Activated CD8-positive, alpha-beta T cell treated with anti-CD3 and anti-CD28 coated beads for 36 hours (primary cell): ENCODE results near the gene TIGD1. TPM values are rescaled to one million over a fixed set of nuclear protein-coding genes. Genes with fewer than 3 reads are reported as not detected.

ENCODE experiments used
- ATAC-seq: fragments of 200-7000 bp; cut with Tn5 transposase; one replicate; pipeline ENCODE4 v1.10.0; 2021; ENCODE audit warnings: mild to moderate bottlenecking, moderate library complexity
- CTCF ChIA-PET: fragments of 350-600 bp; sonication (Branson Sonifier 250); formaldehyde crosslinking; loops from one replicate; lab custom pipeline; 2021; ENCODE audit warnings: antibody characterized with exemption; lab: Charles Lee
- POLR2A ChIA-PET: fragments of 350-600 bp; sonication (Branson Sonifier 250); formaldehyde crosslinking; loops from one replicate; lab custom pipeline; 2021; ENCODE audit warnings: antibody characterized with exemption; lab: Charles Lee
- DNase-seq: peaks from one replicate; pipeline ENCODE4 v3.0.0-alpha.2; 2020
- H3K27ac Mint-ChIP-seq: one replicate; pipeline ENCODE4 v1.8.0; 2021; ENCODE audit warnings: mild to moderate bottlenecking, mixed read lengths
- H3K27me3 Mint-ChIP-seq: one replicate; pipeline ENCODE4 v1.8.0; 2021; ENCODE audit warnings: mixed read lengths
- H3K36me3 Mint-ChIP-seq: one replicate; pipeline ENCODE4 v1.8.0; 2021; ENCODE audit warnings: low read depth, mixed read lengths
- H3K4me1 Mint-ChIP-seq: one replicate; pipeline ENCODE4 v1.8.0; 2021; ENCODE audit warnings: low read depth, mixed read lengths
- H3K4me3 Mint-ChIP-seq: one replicate; pipeline ENCODE4 v1.8.0; 2021; ENCODE audit warnings: mild to moderate bottlenecking, moderate library complexity, mixed read lengths
- H3K9me3 Mint-ChIP-seq: one replicate; pipeline ENCODE4 v1.8.0; 2021; ENCODE audit warnings: mixed read lengths
- CTCF ChIP-seq: fragments of 200-600 bp; IDR thresholded peaks from one replicate; pipeline ENCODE4 v1.8.0; 2022; ENCODE audit warnings: antibody characterized with exemption, mild to moderate bottlenecking
- intact Hi-C: fragments of 100-400 bp; cut with micrococcal nuclease; formaldehyde crosslinking; loops from one replicate; pipeline ENCODE4 v1.10.0; 2022
- total RNA-seq, 2 experiments: library from RNA; stranded (reverse); gene quantifications; one replicate each; pipeline ENCODE4 v1.2.3, GENCODE V29; 2021

Gene TIGD1
- total RNA-seq, 2 experiments from 2014 or later = 8.3 to 8.7 TPM

GRCh38 chr2:232519581-232520438 is 30.5 kb downstream of the TIGD1 start, which contains the start of gene PRSS56:
Gene PRSS56 (plus strand): TSS chr2:232520388. CDS start chr2:232520599, 211 bp downstream.
- no peaks in the 10 kb centered on the region for H3K36me3 Mint-ChIP-seq
- no peak within 1 kb of the TSS for H3K27ac Mint-ChIP-seq
- H3K27me3 Mint-ChIP-seq = peaks cover 36% of the 10 kb centered on the region
- H3K4me1 Mint-ChIP-seq = peaks cover 6% of the 10 kb centered on the region
- POLR2A ChIA-PET = no interaction called here
- no peak within 1 kb of the TSS for H3K4me3 Mint-ChIP-seq
- no peaks in the 10 kb centered on the region for H3K9me3 Mint-ChIP-seq
- ATAC-seq = no peak
- intact Hi-C loops = loop anchor here (5.0 kb wide), 1 partner anchor 73 kb away; no protein-coding TSS in a partner anchor
- no peak for DNase-seq
- CTCF ChIA-PET = interaction anchor here (0.9 to 1.9 kb wide), 4 partner anchors 11 to 80 kb away, joined by 3 to 7 read pairs (median 4); no protein-coding TSS in a partner anchor
- no peak for TF ChIP-seq CTCF

GRCh38 chr2:232518844-232519243 is 31.5 kb downstream of the TIGD1 start:
- peaks cover 5% of the 10 kb centered on the region for H3K4me1 Mint-ChIP-seq
- CTCF ChIA-PET = interaction anchor here (1.3 kb wide), 1 partner anchor 72 kb away, joined by 4 read pairs; no protein-coding TSS in a partner anchor
- no peak for DNase-seq
- H3K36me3 Mint-ChIP-seq = no peaks in the 10 kb centered on the region
- intact Hi-C loops = no loop called here
- ATAC-seq = no peak
- TF ChIP-seq CTCF = no peak
- no peak overlapping the region for H3K27ac Mint-ChIP-seq
- H3K27me3 Mint-ChIP-seq = peaks cover 30% of the 10 kb centered on the region
- H3K4me3 Mint-ChIP-seq = no peak overlapping the region
- H3K9me3 Mint-ChIP-seq = no peaks in the 10 kb centered on the region
- POLR2A ChIA-PET = no interaction called here

GRCh38 chr2:232516551-232516950 is 33.8 kb downstream of the TIGD1 start:
- no peak for DNase-seq
- Mint-ChIP-seq H3K4me3 (no peak overlapping the region), H3K9me3 (no peaks in the 10 kb centered on the region), H3K36me3 (no peaks in the 10 kb centered on the region), H3K4me1 (peaks cover 2% of the 10 kb centered on the region), H3K27ac (no peak overlapping the region), H3K27me3 (peaks cover 20% of the 10 kb centered on the region)
- intact Hi-C loops = no loop called here
- CTCF ChIA-PET = interaction anchor here (1.3 kb wide), 1 partner anchor 7 kb away, joined by 4 read pairs; no protein-coding TSS in a partner anchor
- POLR2A ChIA-PET = interaction anchor here (0.6 kb wide), 1 partner anchor 205 kb away, joined by 3 read pairs; no protein-coding TSS in a partner anchor
- no peak for TF ChIP-seq CTCF
- ATAC-seq = no peak

GRCh38 chr2:232515639-232516038 is 34.7 kb downstream of the TIGD1 start:
- Mint-ChIP-seq H3K36me3 (no peaks in the 10 kb centered on the region), H3K4me1 (no peaks in the 10 kb centered on the region), H3K4me3 (no peak overlapping the region), H3K27me3 (peaks cover 14% of the 10 kb centered on the region), H3K27ac (no peak overlapping the region), H3K9me3 (no peaks in the 10 kb centered on the region)
- intact Hi-C loops = no loop called here
- TF ChIP-seq CTCF = no peak
- ChIA-PET POLR2A (interaction anchor here (0.6 to 1.0 kb wide), 2 partner anchors 11 to 204 kb away, joined by 3 read pairs; no protein-coding TSS in a partner anchor), CTCF (interaction anchor here (1.3 kb wide), 1 partner anchor 8 kb away, joined by 4 read pairs; no protein-coding TSS in a partner anchor)
- ATAC-seq (no peak), DNase-seq (no peak)

- intact Hi-C loops = no loop called here
- Mint-ChIP-seq H3K4me3 (no peak overlapping the region), H3K9me3 (no peaks in the 10 kb centered on the region), H3K4me1 (no peaks in the 10 kb centered on the region), H3K36me3 (no peaks in the 10 kb centered on the region), H3K27ac (no peak overlapping the region), H3K27me3 (peaks cover 3% of the 10 kb centered on the region)
- TF ChIP-seq CTCF = no peak
- ATAC-seq (no peak), DNase-seq (no peak)
- ChIA-PET CTCF (interaction anchor here (1.3 to 2.0 kb wide), 2 partner anchors 9 to 68 kb away, joined by 4 to 12 read pairs; no protein-coding TSS in a partner anchor), POLR2A (no interaction called here)
These were observed 37.0 kb downstream of the TIGD1 start for GRCh38 chr2:232513353-232513752.
